ENCODE results near the gene CCDC50.

Gene CCDC50

GRCh38 chr3:191409791-191410359 lies 80.7 kb downstream of the CCDC50 start:
- TF ChIP-seq ELF4 (IDR thresholded peaks at IDR 0.05), result no peak
- TF ChIP-seq, protein P1, sequence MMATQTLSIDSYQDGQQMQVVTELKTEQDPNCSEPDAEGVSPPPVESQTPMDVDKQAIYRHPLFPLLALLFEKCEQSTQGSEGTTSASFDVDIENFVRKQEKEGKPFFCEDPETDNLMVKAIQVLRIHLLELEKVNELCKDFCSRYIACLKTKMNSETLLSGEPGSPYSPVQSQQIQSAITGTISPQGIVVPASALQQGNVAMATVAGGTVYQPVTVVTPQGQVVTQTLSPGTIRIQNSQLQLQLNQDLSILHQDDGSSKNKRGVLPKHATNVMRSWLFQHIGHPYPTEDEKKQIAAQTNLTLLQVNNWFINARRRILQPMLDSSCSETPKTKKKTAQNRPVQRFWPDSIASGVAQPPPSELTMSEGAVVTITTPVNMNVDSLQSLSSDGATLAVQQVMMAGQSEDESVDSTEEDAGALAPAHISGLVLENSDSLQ (IDR thresholded peaks at IDR 0.05), result no peak
- no peak for TF ChIP-seq CTBP1 (IDR thresholded peaks at IDR 0.05; ENCODE audit: borderline replicate concordance)
- no peak for TF ChIP-seq FOXA1 (IDR thresholded peaks at IDR 0.05)
- no peak for TF ChIP-seq SUZ12 (IDR thresholded peaks at IDR 0.05)
- no peak for TF ChIP-seq LEF1 (IDR thresholded peaks at IDR 0.05; ENCODE audit: borderline replicate concordance)
- TF ChIP-seq HDGF (IDR thresholded peaks at IDR 0.05; ENCODE audit: borderline replicate concordance), result no peak
- no peak for TF ChIP-seq ARNT (IDR thresholded peaks at IDR 0.05)
- no peak for TF ChIP-seq TARDBP (IDR thresholded peaks at IDR 0.05)
- TF ChIP-seq FOXM1 (IDR thresholded peaks at IDR 0.05; ENCODE audit: borderline replicate concordance), result no peak
- TF ChIP-seq ZNF384 (IDR thresholded peaks at IDR 0.05), result no peak
- no peak for TF ChIP-seq FOXK2 (IDR thresholded peaks at IDR 0.05)
- no peak for TF ChIP-seq NFRKB (IDR thresholded peaks at IDR 0.05)
- POLR2A ChIA-PET, result no interaction called here

DNA sequence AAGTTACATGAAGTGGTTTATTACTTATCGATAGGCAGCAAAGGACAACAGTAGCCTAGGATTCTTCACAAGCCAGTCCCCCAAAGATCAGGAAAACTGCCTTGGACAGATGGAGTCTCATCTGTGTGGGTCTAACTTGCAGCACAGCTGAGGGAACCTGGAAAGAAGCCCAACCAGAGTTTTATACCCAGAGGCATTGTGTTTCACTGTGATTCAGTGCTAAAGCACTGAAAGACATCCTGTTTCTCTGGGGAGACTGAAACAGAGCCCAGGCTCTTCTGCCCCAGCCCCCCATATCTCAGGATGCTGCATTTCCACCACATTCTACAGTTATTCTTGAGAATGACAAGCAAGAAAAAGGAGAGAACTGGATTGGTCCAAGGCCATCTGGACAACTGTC lies 83.6 kb downstream of the CCDC50 start:
- ChIA-PET POLR2A (no interaction called here), CTCF (no interaction called here)
- TF ChIP-seq BHLHE40 (IDR thresholded peaks at IDR 0.05; ENCODE audit: borderline replicate concordance) (no peak), NFRKB (IDR thresholded peaks at IDR 0.05) (no peak), CTBP1 (IDR thresholded peaks at IDR 0.05; ENCODE audit: borderline replicate concordance) (no peak), SUZ12 (IDR thresholded peaks at IDR 0.05) (no peak), LEF1 (IDR thresholded peaks at IDR 0.05; ENCODE audit: borderline replicate concordance) (no peak), FOXK2 (IDR thresholded peaks at IDR 0.05) (no peak), HDGF (IDR thresholded peaks at IDR 0.05; ENCODE audit: borderline replicate concordance) (no peak), FOXM1 (IDR thresholded peaks at IDR 0.05; ENCODE audit: borderline replicate concordance) (no peak), TARDBP (IDR thresholded peaks at IDR 0.05) (no peak), FOXA1 (IDR thresholded peaks at IDR 0.05) (no peak), L3MBTL2 (conservative IDR thresholded peaks at IDR 0.05) (no peak), ARNT (IDR thresholded peaks at IDR 0.05) (no peak), ELF4 (IDR thresholded peaks at IDR 0.05) (no peak), SP1 (IDR thresholded peaks at IDR 0.05) (no peak), ZNF384 (IDR thresholded peaks at IDR 0.05) (no peak)
- TF ChIP-seq, protein P1 (IDR thresholded peaks at IDR 0.05), result no peak
- DNase-seq (ENCODE audit: extremely low spot score), result no peak

More at GRCh38 chr3:191409791-191410359, 80.7 kb downstream of the CCDC50 start:
- DNase-seq (ENCODE audit: extremely low spot score), result no peak
- CTCF ChIA-PET, result no interaction called here

DNA sequence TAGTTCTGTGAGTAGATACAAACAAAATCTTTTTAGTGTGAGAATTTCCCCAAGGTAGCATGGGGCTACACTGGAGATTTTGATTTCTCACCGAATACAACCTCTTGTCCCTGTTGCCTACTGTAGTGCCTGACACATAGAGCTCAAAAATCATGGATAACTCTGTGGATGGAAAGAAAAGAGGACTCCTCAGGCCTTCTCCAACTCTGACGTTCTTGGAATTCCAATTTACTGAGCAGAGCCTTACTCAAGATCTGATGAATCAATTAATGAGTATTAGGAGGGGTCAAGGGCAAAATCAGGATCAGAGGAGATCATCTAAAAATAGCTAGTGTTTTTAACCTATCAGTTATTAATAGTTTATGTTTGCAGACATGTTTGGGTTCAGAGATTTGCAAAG lies 85.1 kb downstream of the CCDC50 start:
- TF ChIP-seq CTBP1 (IDR thresholded peaks at IDR 0.05; ENCODE audit: borderline replicate concordance) (no peak), ELF4 (IDR thresholded peaks at IDR 0.05) (no peak)
- CTCF ChIA-PET, result no interaction called here
- no peak for DNase-seq (ENCODE audit: extremely low spot score)
- POLR2A ChIA-PET, result no interaction called here

DNA sequence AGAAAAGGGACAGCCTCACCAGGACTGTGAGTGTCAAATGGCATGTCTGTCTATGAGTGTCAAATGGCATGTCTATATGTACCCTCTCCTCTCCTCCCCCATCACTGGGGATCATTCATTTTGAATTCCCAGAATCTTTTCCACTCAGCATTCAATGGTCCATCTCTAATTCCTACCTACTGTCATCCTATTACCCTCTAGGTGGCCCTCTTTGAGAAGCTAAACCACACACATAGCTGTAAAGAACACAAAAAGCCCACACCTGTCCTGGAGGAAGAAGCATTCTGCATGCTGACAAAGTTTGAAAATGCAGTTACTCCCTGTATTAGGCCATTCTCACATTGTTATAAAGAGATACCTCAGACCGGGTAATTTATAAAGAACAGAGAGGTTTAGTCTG lies 85.5 kb downstream of the CCDC50 start:
- TF ChIP-seq FOXK2 (IDR thresholded peaks at IDR 0.05) (no peak), L3MBTL2 (conservative IDR thresholded peaks at IDR 0.05) (no peak), LEF1 (IDR thresholded peaks at IDR 0.05; ENCODE audit: borderline replicate concordance) (no peak), SP1 (IDR thresholded peaks at IDR 0.05) (no peak), ZNF384 (IDR thresholded peaks at IDR 0.05) (no peak), FOXM1 (IDR thresholded peaks at IDR 0.05; ENCODE audit: borderline replicate concordance) (no peak), BHLHE40 (IDR thresholded peaks at IDR 0.05; ENCODE audit: borderline replicate concordance) (no peak), ARNT (IDR thresholded peaks at IDR 0.05) (no peak), HDGF (IDR thresholded peaks at IDR 0.05; ENCODE audit: borderline replicate concordance) (no peak), SUZ12 (IDR thresholded peaks at IDR 0.05) (no peak), CTBP1 (IDR thresholded peaks at IDR 0.05; ENCODE audit: borderline replicate concordance) (no peak), NFRKB (IDR thresholded peaks at IDR 0.05) (no peak), ELF4 (IDR thresholded peaks at IDR 0.05) (no peak), TARDBP (IDR thresholded peaks at IDR 0.05) (no peak), FOXA1 (IDR thresholded peaks at IDR 0.05) (no peak)
- TF ChIP-seq, protein P1 (IDR thresholded peaks at IDR 0.05), result no peak
- ChIA-PET POLR2A (no interaction called here), CTCF (no interaction called here)
- no peak for DNase-seq (ENCODE audit: extremely low spot score)

- CTCF ChIA-PET, result no interaction called here
- TF ChIP-seq HDGF (IDR thresholded peaks at IDR 0.05; ENCODE audit: borderline replicate concordance) (no peak), SP1 (IDR thresholded peaks at IDR 0.05) (no peak), ARNT (IDR thresholded peaks at IDR 0.05) (no peak), SUZ12 (IDR thresholded peaks at IDR 0.05) (no peak), NFRKB (IDR thresholded peaks at IDR 0.05) (no peak), FOXK2 (IDR thresholded peaks at IDR 0.05) (no peak), FOXA1 (IDR thresholded peaks at IDR 0.05) (no peak), BHLHE40 (IDR thresholded peaks at IDR 0.05; ENCODE audit: borderline replicate concordance) (no peak), LEF1 (IDR thresholded peaks at IDR 0.05; ENCODE audit: borderline replicate concordance) (no peak), FOXM1 (IDR thresholded peaks at IDR 0.05; ENCODE audit: borderline replicate concordance) (no peak), ZNF384 (IDR thresholded peaks at IDR 0.05) (no peak), TARDBP (IDR thresholded peaks at IDR 0.05) (no peak), CTBP1 (IDR thresholded peaks at IDR 0.05; ENCODE audit: borderline replicate concordance) (no peak), ELF4 (IDR thresholded peaks at IDR 0.05) (no peak)
- TF ChIP-seq, protein P1 (IDR thresholded peaks at IDR 0.05), result no peak
- DNase-seq (ENCODE audit: extremely low spot score), result no peak
- POLR2A ChIA-PET, result no interaction called here
These were observed 86.4 kb downstream of the CCDC50 start for GRCh38 chr3:191415566-191415965.

GRCh38 chr3:191417457-191417729 lies 88.2 kb downstream of the CCDC50 start:
- ChIA-PET CTCF (no interaction called here), POLR2A (no interaction called here)
- no peak for DNase-seq (ENCODE audit: extremely low spot score)
- TF ChIP-seq SUZ12 (IDR thresholded peaks at IDR 0.05) (no peak), HDGF (IDR thresholded peaks at IDR 0.05; ENCODE audit: borderline replicate concordance) (no peak), NFRKB (IDR thresholded peaks at IDR 0.05) (no peak), FOXK2 (IDR thresholded peaks at IDR 0.05) (no peak), FOXA1 (IDR thresholded peaks at IDR 0.05) (no peak), BHLHE40 (IDR thresholded peaks at IDR 0.05; ENCODE audit: borderline replicate concordance) (no peak), ARNT (IDR thresholded peaks at IDR 0.05) (no peak), CTBP1 (IDR thresholded peaks at IDR 0.05; ENCODE audit: borderline replicate concordance) (no peak), FOXM1 (IDR thresholded peaks at IDR 0.05; ENCODE audit: borderline replicate concordance) (no peak), L3MBTL2 (conservative IDR thresholded peaks at IDR 0.05) (no peak), ZNF384 (IDR thresholded peaks at IDR 0.05) (no peak), SP1 (IDR thresholded peaks at IDR 0.05) (no peak), TARDBP (IDR thresholded peaks at IDR 0.05) (no peak), ELF4 (IDR thresholded peaks at IDR 0.05) (no peak), LEF1 (IDR thresholded peaks at IDR 0.05; ENCODE audit: borderline replicate concordance) (no peak)
- TF ChIP-seq, protein P1 (IDR thresholded peaks at IDR 0.05), result no peak

Measured in HEK293T (cell line).